MCF 10A (cell line): ENCODE data around the gene FCN2. TPM values are rescaled to one million over a fixed set of nuclear protein-coding genes. Genes with fewer than 3 reads are reported as not detected.

ENCODE experiments used
- BruUV-seq: library from RNA; stranded (reverse); fragments of 400-500 nt; replicated peaks from 2 replicates; lab custom pipeline; 2021; lab: Mats Ljungman, UMichigan
- CTCF ChIA-PET: fragments of 300-600 bp; sonication (Branson Sonifier 250); formaldehyde crosslinking; extraction: SDS; loops from one replicate; lab custom pipeline; 2021; ENCODE audit warnings: antibody characterized with exemption, inconsistent platforms; lab: Yijun Ruan, JAX
- POLR2A ChIA-PET: fragments of 300-600, 350-650 bp; sonication (Branson Sonifier 250); formaldehyde crosslinking; extraction: SDS; loops from one replicate; lab custom pipeline; 2020; ENCODE audit warnings: antibody characterized with exemption, inconsistent platforms; lab: Yijun Ruan, JAX
- DNase-seq: peaks from one replicate; pipeline ENCODE4 v3.0.0-alpha.2; 2018; ENCODE audit not compliant: unreplicated experiment
- H3K27ac Mint-ChIP-seq: one replicate; pipeline ENCODE4 v1.8.0; 2022; ENCODE audit warnings: mild to moderate bottlenecking, low read depth, mixed read lengths; ENCODE audit not compliant: unreplicated experiment
- H3K27me3 Mint-ChIP-seq: one replicate; pipeline ENCODE4 v1.8.0; 2022; ENCODE audit warnings: mixed read lengths; ENCODE audit not compliant: insufficient read depth, unreplicated experiment
- H3K36me3 Mint-ChIP-seq: one replicate; pipeline ENCODE4 v1.8.0; 2022; ENCODE audit warnings: mild to moderate bottlenecking, moderate library complexity, mixed read lengths; ENCODE audit not compliant: insufficient read depth, unreplicated experiment
- H3K4me1 Mint-ChIP-seq: one replicate; pipeline ENCODE4 v1.8.0; 2022; ENCODE audit warnings: mixed read lengths; ENCODE audit not compliant: insufficient read depth, unreplicated experiment
- H3K4me3 Mint-ChIP-seq: one replicate; pipeline ENCODE4 v1.8.0; 2022; ENCODE audit warnings: mild to moderate bottlenecking, moderate library complexity, mixed read lengths; ENCODE audit not compliant: unreplicated experiment
- H3K9me3 Mint-ChIP-seq: one replicate; pipeline ENCODE4 v1.8.0; 2022; ENCODE audit warnings: mixed read lengths; ENCODE audit not compliant: unreplicated experiment
- intact Hi-C: fragments of 100-400 bp; cut with micrococcal nuclease; formaldehyde crosslinking; loops from 2 replicates; pipeline ENCODE4 v1.14.1; 2022
- total RNA-seq: library from RNA; stranded (reverse); gene quantifications from 2 replicates; pipeline ENCODE4 v1.2.3, GENCODE V29; 2022
- TF ChIP-seq, protein P1 (sequence below): fragments of 200-600 bp; IDR thresholded peaks from one replicate; pipeline ENCODE4 v1.8.0; 2022; ENCODE audit warnings: antibody characterized with exemption, mild to moderate bottlenecking; ENCODE audit not compliant: unreplicated experiment

Gene FCN2
- total RNA-seq, 1 experiment from 2014 or later = not detected

DNA sequence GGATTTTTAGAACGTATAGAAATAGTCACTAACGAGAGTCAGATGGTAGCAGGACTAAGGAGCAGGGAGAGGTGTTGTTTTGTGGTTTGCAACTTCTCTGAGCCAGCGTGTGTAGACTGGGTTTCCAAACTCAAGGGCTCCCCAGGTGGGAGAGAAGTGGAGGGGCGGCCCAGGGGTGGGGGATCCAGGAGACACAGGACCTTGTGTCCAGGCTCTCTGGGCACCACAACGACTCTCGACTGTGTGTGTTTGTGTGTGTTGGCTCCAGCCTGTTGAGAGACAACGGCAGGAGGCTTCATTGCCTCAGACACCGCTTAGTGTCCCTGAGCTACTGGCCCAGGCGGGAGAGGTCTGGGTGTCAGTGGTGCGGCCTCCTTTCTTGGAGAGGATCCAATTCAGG is 38.0 kb downstream of the FCN2 start:
- no peak overlapping the region for H3K4me3 Mint-ChIP-seq
- H3K36me3 Mint-ChIP-seq = no peaks in the 10 kb centered on the region
- TF ChIP-seq, protein P1, sequence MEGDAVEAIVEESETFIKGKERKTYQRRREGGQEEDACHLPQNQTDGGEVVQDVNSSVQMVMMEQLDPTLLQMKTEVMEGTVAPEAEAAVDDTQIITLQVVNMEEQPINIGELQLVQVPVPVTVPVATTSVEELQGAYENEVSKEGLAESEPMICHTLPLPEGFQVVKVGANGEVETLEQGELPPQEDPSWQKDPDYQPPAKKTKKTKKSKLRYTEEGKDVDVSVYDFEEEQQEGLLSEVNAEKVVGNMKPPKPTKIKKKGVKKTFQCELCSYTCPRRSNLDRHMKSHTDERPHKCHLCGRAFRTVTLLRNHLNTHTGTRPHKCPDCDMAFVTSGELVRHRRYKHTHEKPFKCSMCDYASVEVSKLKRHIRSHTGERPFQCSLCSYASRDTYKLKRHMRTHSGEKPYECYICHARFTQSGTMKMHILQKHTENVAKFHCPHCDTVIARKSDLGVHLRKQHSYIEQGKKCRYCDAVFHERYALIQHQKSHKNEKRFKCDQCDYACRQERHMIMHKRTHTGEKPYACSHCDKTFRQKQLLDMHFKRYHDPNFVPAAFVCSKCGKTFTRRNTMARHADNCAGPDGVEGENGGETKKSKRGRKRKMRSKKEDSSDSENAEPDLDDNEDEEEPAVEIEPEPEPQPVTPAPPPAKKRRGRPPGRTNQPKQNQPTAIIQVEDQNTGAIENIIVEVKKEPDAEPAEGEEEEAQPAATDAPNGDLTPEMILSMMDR = no peak
- DNase-seq = no peak
- no peaks in the 10 kb centered on the region for H3K9me3 Mint-ChIP-seq
- H3K4me1 Mint-ChIP-seq = no peaks in the 10 kb centered on the region
- intact Hi-C loops = no loop called here
- POLR2A ChIA-PET = no interaction called here
- BruUV-seq = no TSS peak
- H3K27ac Mint-ChIP-seq = no peak overlapping the region
- CTCF ChIA-PET = interaction anchor here (0.7 kb wide), 1 partner anchor 139 kb away, joined by 3 read pairs; no protein-coding TSS in a partner anchor
- peaks cover 78% of the 10 kb centered on the region for H3K27me3 Mint-ChIP-seq

DNA sequence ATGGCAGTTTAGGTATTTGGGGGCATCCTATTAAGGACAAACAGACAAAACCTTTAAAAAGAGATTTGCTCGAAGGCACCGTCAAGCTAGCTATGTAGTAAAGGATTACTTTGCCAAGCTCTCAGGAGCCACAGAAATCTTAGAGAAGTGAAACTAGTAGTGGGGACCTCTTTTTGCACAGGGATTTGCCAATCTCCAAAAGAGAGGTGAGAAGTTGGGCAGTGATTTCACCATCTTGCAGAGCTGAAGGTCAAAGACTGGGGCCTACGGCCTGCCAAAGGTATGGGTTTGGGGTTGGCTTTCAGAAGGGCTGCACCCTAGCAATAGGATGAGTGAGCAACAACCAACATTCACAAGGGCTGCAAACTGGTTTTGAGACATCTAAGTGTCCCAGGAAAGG is 38.7 kb downstream of the FCN2 start:
- H3K27me3 Mint-ChIP-seq = peaks cover 82% of the 10 kb centered on the region
- no peak for DNase-seq
- ChIA-PET POLR2A (no interaction called here), CTCF (interaction anchor here (0.7 kb wide), 1 partner anchor 140 kb away, joined by 3 read pairs; no protein-coding TSS in a partner anchor)
- intact Hi-C loops = no loop called here
- H3K9me3 Mint-ChIP-seq = no peaks in the 10 kb centered on the region
- no peak overlapping the region for H3K4me3 Mint-ChIP-seq
- TF ChIP-seq, protein P1 = no peak
- H3K27ac Mint-ChIP-seq = no peak overlapping the region
- H3K4me1 Mint-ChIP-seq = no peaks in the 10 kb centered on the region
- BruUV-seq = no TSS peak
- H3K36me3 Mint-ChIP-seq = no peaks in the 10 kb centered on the region

DNA sequence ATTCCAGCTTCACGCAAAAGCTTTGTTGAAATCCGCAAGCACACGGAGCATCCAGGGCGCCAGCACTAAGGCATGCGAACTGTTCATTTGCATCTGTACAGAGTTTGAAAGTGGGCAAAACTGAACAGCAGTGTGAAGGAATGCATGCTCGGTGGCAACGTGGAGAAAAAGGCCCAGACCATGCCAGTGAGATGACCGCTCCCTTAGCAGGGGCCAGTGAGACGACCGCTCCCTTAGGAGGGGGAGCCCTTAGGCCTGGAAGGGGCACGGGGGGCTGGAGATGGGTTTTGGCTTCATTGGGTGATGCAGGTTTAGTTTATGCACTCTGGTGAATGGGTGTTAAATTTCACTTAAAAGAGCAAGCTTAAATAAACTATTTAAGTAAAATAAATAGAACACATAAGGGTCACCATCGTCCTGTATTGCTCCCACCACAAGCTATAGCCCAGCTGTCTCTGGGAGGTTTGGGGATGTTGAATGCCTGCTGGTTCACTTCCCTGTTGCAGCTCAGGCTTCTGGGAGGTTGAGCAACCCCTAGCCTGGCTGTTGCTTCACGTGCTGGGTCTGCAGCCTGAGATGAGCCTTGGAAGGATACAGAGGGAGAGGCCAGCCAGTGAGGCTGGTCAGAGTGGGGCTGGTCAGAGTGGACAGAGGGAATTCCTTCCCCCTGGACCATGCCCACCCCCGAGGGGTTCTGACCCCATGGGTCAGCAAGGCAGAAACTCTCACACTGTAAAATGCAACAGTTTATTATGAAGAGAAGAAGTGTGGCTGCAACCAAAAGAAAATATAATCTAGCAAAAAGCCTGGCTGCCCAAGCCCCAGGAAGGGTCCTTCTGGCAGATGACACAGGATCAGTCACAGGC is 41.7 kb downstream of the FCN2 start:
- TF ChIP-seq, protein P1 = no peak
- H3K27ac Mint-ChIP-seq = no peak overlapping the region
- H3K4me1 Mint-ChIP-seq = no peaks in the 10 kb centered on the region
- BruUV-seq = no TSS peak
- ChIA-PET POLR2A (interaction anchor here (0.7 kb wide), 1 partner anchor 118 kb away, joined by 3 read pairs; no protein-coding TSS in a partner anchor), CTCF (no interaction called here)
- no peak for DNase-seq
- no peaks in the 10 kb centered on the region for H3K36me3 Mint-ChIP-seq
- intact Hi-C loops = no loop called here
- peaks cover 69% of the 10 kb centered on the region for H3K27me3 Mint-ChIP-seq
- no peak overlapping the region for H3K4me3 Mint-ChIP-seq
- no peaks in the 10 kb centered on the region for H3K9me3 Mint-ChIP-seq

DNA sequence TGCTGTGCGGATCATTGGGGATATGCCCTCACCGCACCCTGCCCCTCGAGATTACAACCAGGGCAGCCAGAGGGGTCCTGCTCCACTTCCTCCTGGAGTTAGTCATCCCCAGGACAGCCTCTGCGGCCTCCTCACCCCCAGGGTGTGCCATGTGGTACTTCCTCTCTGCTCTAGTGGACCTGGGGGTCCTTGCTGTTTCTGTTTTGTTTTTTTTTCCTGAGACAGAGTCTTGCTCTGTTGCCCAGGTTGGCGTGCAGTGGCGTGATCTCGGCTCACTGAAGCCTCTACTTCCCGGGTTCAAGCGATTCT is 42.3 kb downstream of the FCN2 start:
- Mint-ChIP-seq H3K9me3 (no peaks in the 10 kb centered on the region), H3K4me1 (no peaks in the 10 kb centered on the region), H3K36me3 (no peaks in the 10 kb centered on the region), H3K4me3 (no peak overlapping the region), H3K27me3 (peaks cover 69% of the 10 kb centered on the region), H3K27ac (no peak overlapping the region)
- TF ChIP-seq, protein P1 = no peak
- ChIA-PET POLR2A (no interaction called here), CTCF (no interaction called here)
- DNase-seq = no peak
- intact Hi-C loops = no loop called here
- no TSS peak for BruUV-seq
